ENCODE data around the gene IFNA7.
"Not testable (repeated sequence)": the region's sequence is repeated elsewhere in the genome, so short reads cannot be mapped to it uniquely, and the experiment has no call there.

Gene IFNA7

DNA sequence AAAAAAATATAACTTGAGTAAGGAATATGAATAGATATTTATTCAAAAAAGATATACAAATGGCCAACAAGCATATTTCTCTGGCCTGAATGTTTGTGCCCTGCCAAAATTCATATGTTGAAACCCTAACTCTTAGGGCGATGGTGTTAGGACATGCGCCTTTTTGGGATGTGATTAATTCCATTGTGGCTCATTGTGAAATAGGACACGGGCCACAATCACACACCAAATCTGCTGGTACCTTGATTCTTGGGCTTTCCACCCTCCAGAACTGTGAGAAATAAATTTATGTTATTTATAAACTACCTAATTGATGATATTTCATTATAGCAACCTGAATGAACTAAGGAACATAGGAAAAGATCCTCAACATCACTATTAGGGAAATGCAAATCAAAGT, 29.8 kb downstream of the IFNA7 start:
- Histone ChIP-seq H3K4me1 (ENCODE audit: control insufficient read depth, insufficient read depth, low read length) (no peaks in the 10 kb centered on the region), H3K9ac (ENCODE audit: low read length in 2 of 2) (no peak overlapping the region), H3K9me3 (ENCODE audit: control insufficient read depth in 2 of 2, low read length in 2 of 2) (no peaks in the 10 kb centered on the region)

DNA sequence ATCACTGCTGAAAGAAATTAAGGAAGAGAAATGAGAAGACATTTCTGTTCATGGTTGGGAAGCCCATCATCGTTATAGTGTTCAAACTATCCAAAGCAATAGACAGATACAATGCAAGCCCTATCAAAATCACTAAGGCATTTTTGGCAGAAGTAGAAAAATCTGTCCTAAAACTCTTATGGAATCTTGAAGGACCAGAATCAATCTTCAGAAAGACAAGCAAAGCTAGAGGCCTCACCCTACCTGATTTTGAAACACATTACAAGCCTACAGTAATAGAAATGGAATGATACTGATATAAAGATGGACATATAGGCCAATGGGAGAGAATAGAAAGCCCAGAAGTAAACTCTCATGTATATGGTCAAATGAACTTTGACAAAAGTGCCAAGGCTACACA, 30.7 kb downstream of the IFNA7 start:
- Histone ChIP-seq H3K4me3 (ENCODE audit: low read length in 2 of 2) (no peak overlapping the region), H3K9me3 (ENCODE audit: control insufficient read depth in 2 of 2, low read length in 2 of 2) (no peaks in the 10 kb centered on the region), H3K4me1 (ENCODE audit: control insufficient read depth, insufficient read depth, low read length) (no peaks in the 10 kb centered on the region), H3K27me3 (ENCODE audit: control insufficient read depth in 1 of 2, insufficient read depth in 2 of 2, low read length in 2 of 2) (no peaks in the 10 kb centered on the region), H3K27ac (ENCODE audit: low read length) (no peak overlapping the region), H3K36me3 (ENCODE audit: control insufficient read depth in 2 of 2, insufficient read depth in 2 of 2, low read length in 2 of 2) (no peaks in the 10 kb centered on the region), H3K9ac (ENCODE audit: low read length in 2 of 2) (no peak overlapping the region)

More for the DNA sequence above, 29.8 kb downstream of the IFNA7 start:
- H3K36me3 ChIP-seq (ENCODE audit: control insufficient read depth in 2 of 2, insufficient read depth in 2 of 2, low read length in 2 of 2): no peaks in the 10 kb centered on the region
- H3K27me3 ChIP-seq (ENCODE audit: control insufficient read depth in 1 of 2, insufficient read depth in 2 of 2, low read length in 2 of 2): no peaks in the 10 kb centered on the region
- no peak overlapping the region for H3K4me3 ChIP-seq (ENCODE audit: low read length in 2 of 2)
- no peak overlapping the region for H3K27ac ChIP-seq (ENCODE audit: low read length)

DNA sequence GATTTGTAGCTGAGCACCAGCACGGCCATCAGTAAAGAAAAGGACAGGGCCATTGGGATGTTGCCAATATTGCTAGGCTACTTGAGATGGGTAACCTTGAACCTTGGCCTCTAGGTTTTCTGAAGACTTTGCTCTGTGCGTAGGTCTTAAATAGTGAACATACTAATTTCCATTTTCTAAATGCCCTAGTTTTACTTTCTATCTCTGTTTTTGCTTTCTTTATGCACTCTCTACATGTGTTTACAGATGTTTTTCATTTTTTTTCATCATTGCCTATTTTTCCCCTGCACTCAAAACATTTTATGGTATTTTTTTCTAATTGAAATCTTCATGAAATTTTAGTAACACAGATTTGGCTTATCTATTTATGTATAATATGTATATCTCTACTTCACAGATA, 35.4 kb downstream of the IFNA7 start, which contains the start of gene IFNA21:
IFNA21 (minus strand) TSS at position 101 of the 400 bp plus-strand sequence; CDS start at position 53, 48 bp downstream.
- not testable (repeated sequence) for H3K36me3 ChIP-seq (ENCODE audit: control insufficient read depth in 2 of 2, insufficient read depth in 2 of 2, low read length in 2 of 2); H3K27ac ChIP-seq (ENCODE audit: low read length); H3K9me3 ChIP-seq (ENCODE audit: control insufficient read depth in 2 of 2, low read length in 2 of 2); H3K4me3 ChIP-seq (ENCODE audit: low read length in 2 of 2); H3K27me3 ChIP-seq (ENCODE audit: control insufficient read depth in 1 of 2, insufficient read depth in 2 of 2, low read length in 2 of 2); H3K4me1 ChIP-seq (ENCODE audit: control insufficient read depth, insufficient read depth, low read length); H3K9ac ChIP-seq (ENCODE audit: low read length in 2 of 2)

DNA sequence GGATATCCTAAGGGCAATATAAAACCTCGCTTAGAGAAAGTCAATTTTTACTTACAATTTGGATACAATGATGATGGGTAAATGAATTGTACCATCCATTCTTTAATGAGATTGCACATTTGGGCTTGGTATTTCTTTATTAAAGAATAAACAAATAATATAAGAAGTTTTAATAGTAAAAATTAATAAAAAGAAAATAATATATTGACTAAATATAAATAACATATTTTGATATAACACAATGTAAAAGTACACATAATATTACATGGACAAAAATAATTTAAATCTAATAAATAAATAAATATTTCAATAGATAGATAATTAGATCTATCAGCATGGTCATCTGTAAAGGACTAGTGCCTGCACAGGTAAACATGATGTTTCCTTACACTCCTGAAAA, 36.5 kb downstream of the IFNA7 start:
- H3K27me3 ChIP-seq (ENCODE audit: control insufficient read depth in 1 of 2, insufficient read depth in 2 of 2, low read length in 2 of 2): no peaks in the 10 kb centered on the region
- no peak overlapping the region for H3K27ac ChIP-seq (ENCODE audit: low read length)
- no peak overlapping the region for H3K9ac ChIP-seq (ENCODE audit: low read length in 2 of 2)
- no peaks in the 10 kb centered on the region for H3K4me1 ChIP-seq (ENCODE audit: control insufficient read depth, insufficient read depth, low read length)
- no peaks in the 10 kb centered on the region for H3K36me3 ChIP-seq (ENCODE audit: control insufficient read depth in 2 of 2, insufficient read depth in 2 of 2, low read length in 2 of 2)
- H3K9me3 ChIP-seq (ENCODE audit: control insufficient read depth in 2 of 2, low read length in 2 of 2): no peaks in the 10 kb centered on the region
- H3K4me3 ChIP-seq (ENCODE audit: low read length in 2 of 2): no peak overlapping the region

DNA sequence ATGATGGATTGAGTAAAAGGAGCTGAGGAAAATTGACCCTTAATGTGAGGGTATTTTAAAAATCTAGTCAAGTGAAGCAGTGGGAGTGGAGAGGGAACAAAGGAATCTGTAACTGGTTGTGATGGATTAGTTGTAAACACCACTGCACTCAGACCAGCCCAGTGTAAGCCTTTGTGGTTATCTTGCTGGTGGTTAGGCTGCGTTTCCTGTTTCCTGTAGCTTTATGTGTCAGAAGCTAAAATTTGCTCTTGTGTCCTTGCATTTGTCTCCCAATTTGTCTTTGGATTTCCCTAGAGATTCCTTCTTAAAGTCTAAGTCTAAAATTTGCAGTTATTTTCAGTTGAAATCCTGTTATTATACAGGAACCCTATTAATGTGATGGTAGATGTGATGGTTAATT, 41.8 kb downstream of the IFNA7 start:
- Histone ChIP-seq H3K9ac (ENCODE audit: low read length in 2 of 2) (no peak overlapping the region), H3K4me3 (ENCODE audit: low read length in 2 of 2) (no peak overlapping the region), H3K4me1 (ENCODE audit: control insufficient read depth, insufficient read depth, low read length) (no peaks in the 10 kb centered on the region), H3K27me3 (ENCODE audit: control insufficient read depth in 1 of 2, insufficient read depth in 2 of 2, low read length in 2 of 2) (no peaks in the 10 kb centered on the region), H3K9me3 (ENCODE audit: control insufficient read depth in 2 of 2, low read length in 2 of 2) (no peaks in the 10 kb centered on the region), H3K36me3 (ENCODE audit: control insufficient read depth in 2 of 2, insufficient read depth in 2 of 2, low read length in 2 of 2) (no peaks in the 10 kb centered on the region), H3K27ac (ENCODE audit: low read length) (no peak overlapping the region)

DNA sequence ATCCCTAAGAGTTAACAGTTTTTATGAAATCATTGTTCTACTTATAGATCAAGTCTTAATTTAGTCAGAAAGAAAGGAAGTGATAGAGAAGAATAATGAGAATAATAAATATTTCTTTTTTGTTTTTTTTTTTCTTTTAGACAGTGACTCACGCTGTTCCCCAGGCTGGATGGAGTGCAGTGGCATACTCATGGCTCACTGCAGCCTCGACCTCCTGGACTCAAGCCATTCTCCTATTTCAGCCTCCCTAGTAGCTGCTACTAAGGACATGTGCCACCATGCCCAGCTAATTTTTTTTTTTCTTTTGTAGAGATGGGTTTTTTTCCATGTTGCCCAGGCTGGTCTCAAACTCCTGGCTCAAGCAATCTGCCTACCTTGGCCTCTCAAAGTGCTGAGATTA, 46.5 kb downstream of the IFNA7 start:
- Histone ChIP-seq H3K9me3 (ENCODE audit: control insufficient read depth in 2 of 2, low read length in 2 of 2) (no peaks in the 10 kb centered on the region), H3K36me3 (ENCODE audit: control insufficient read depth in 2 of 2, insufficient read depth in 2 of 2, low read length in 2 of 2) (no peaks in the 10 kb centered on the region), H3K4me3 (ENCODE audit: low read length in 2 of 2) (no peak overlapping the region), H3K9ac (ENCODE audit: low read length in 2 of 2) (no peak overlapping the region), H3K4me1 (ENCODE audit: control insufficient read depth, insufficient read depth, low read length) (no peaks in the 10 kb centered on the region), H3K27ac (ENCODE audit: low read length) (no peak overlapping the region), H3K27me3 (ENCODE audit: control insufficient read depth in 1 of 2, insufficient read depth in 2 of 2, low read length in 2 of 2) (no peaks in the 10 kb centered on the region)

DNA sequence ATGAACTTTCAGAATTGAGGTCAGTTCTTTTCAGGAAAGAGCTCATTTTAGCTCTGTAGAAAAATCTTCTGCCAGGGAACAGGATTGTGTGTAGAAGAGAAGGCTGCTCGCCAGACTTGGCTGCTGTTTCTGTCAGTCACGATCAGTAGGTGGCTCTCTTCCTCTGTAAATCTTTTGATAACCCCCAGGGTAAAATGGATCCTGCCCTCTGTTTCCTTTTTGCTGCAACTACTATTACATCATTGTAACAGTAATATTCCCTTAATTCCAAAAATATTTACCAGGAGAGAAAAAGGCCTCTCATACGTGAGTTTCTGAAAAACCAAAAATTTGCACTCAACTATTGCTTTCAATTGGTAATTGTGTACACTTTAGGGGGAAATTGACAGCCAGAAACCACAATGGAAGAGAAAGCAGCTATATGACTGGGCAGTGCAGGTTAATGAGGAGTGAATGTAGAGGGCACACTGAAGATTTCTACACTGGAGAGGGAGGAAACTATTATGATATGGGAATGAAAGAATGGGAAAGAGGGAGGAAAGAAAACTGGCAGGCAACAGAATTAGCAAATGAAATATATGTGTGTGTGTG, 47.9 kb downstream of the IFNA7 start:
- no peaks in the 10 kb centered on the region for H3K9me3 ChIP-seq (ENCODE audit: control insufficient read depth in 2 of 2, low read length in 2 of 2)
- no peak overlapping the region for H3K4me3 ChIP-seq (ENCODE audit: low read length in 2 of 2)
- no peaks in the 10 kb centered on the region for H3K27me3 ChIP-seq (ENCODE audit: control insufficient read depth in 1 of 2, insufficient read depth in 2 of 2, low read length in 2 of 2)
- no peaks in the 10 kb centered on the region for H3K36me3 ChIP-seq (ENCODE audit: control insufficient read depth in 2 of 2, insufficient read depth in 2 of 2, low read length in 2 of 2)
- H3K9ac ChIP-seq (ENCODE audit: low read length in 2 of 2): no peak overlapping the region
- H3K27ac ChIP-seq (ENCODE audit: low read length): no peak overlapping the region
- no peaks in the 10 kb centered on the region for H3K4me1 ChIP-seq (ENCODE audit: control insufficient read depth, insufficient read depth, low read length)

DNA sequence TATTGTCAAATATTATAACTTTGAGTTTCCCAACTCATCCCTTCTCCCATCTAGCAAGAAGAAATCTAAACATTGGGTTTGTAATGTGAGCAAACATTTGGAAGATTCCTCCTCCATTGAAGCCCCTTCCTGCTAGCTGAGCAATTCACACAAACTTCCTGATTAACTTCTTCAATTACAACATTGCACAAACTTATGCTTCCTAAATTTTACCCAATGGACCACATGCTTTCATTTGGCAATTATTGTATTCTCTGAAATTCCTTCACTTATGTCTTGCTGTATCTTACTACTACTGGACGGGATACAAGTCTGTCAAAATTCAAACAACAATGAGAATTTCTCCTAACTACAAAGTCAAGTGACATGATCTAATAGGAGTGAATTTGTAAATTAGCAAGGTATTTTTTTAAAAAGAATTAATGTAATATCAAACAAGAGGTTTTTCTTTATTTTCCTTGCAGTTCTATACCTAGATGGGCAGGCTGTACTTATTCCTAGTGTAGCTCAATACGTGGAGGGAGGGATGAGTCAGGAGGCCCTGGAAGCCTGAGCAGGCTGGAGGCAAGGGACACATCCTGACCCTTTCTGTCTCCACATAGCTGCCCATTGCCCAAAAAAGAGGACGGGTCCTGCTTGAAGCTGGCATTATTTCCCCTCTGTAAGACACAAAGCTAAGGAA, 48.5 kb downstream of the IFNA7 start:
- no peak overlapping the region for H3K27ac ChIP-seq (ENCODE audit: low read length)
- H3K4me3 ChIP-seq (ENCODE audit: low read length in 2 of 2): no peak overlapping the region
- H3K36me3 ChIP-seq (ENCODE audit: control insufficient read depth in 2 of 2, insufficient read depth in 2 of 2, low read length in 2 of 2): no peaks in the 10 kb centered on the region
- no peak overlapping the region for H3K9ac ChIP-seq (ENCODE audit: low read length in 2 of 2)
- H3K27me3 ChIP-seq (ENCODE audit: control insufficient read depth in 1 of 2, insufficient read depth in 2 of 2, low read length in 2 of 2): no peaks in the 10 kb centered on the region
- H3K9me3 ChIP-seq (ENCODE audit: control insufficient read depth in 2 of 2, low read length in 2 of 2): no peaks in the 10 kb centered on the region
- no peaks in the 10 kb centered on the region for H3K4me1 ChIP-seq (ENCODE audit: control insufficient read depth, insufficient read depth, low read length)
